A673 (cell line): ENCODE measurements around the gene TGFBR3L. TPM values are rescaled to one million over a fixed set of nuclear protein-coding genes. Genes with fewer than 3 reads are reported as not detected.
A peak's percentile ranks its signal among the peaks of the same experiment; 100 is the strongest.

Experiments used
- BruUV-seq: library from RNA; stranded (reverse); fragments of 400-500 nt; replicated peaks from 2 replicates; lab custom pipeline; 2021; lab: Mats Ljungman, UMichigan
- CTCF ChIA-PET: fragments of 300-600 bp; sonication (Branson Sonifier 250); formaldehyde crosslinking; loops from one replicate; lab custom pipeline; 2022; ENCODE audit warnings: antibody characterized with exemption; lab: Charles Lee
- POLR2A ChIA-PET: fragments of 300-600 bp; sonication (Branson Sonifier 250); formaldehyde crosslinking; loops from one replicate; lab custom pipeline; 2022; ENCODE audit warnings: antibody characterized with exemption; ENCODE audit not compliant: low non-redundant PET; lab: Charles Lee
- DNase-seq: peaks from one replicate; pipeline ENCODE4 v3.0.0-alpha.2; 2015; ENCODE audit warnings: low spot score
- H3K27ac ChIP-seq: fragments of 200-600 bp; sonication (generic); 2 replicates; pipeline ENCODE4 v1.5.1; 2016; ENCODE audit warnings: mixed run types, low read depth, mild to moderate bottlenecking, mixed read lengths, antibody characterized with exemption, low read length; ENCODE audit not compliant: poor library complexity, severe bottlenecking
- H3K27me3 ChIP-seq: fragments of 200-600 bp; sonication (generic); replicated peaks from 2 replicates; pipeline ENCODE4 v1.6.1; 2017; ENCODE audit warnings: mixed run types, low read depth, mild to moderate bottlenecking, mixed read lengths, antibody characterized with exemption, low read length; ENCODE audit not compliant: insufficient read depth, poor library complexity
- H3K36me3 ChIP-seq: fragments of 200-600 bp; sonication (generic); 2 replicates; pipeline ENCODE4 v1.6.1; 2016; ENCODE audit warnings: mixed run types, mild to moderate bottlenecking, mixed read lengths, antibody characterized with exemption, low read length; ENCODE audit not compliant: insufficient read depth, poor library complexity, severe bottlenecking
- H3K4me1 ChIP-seq: fragments of 200-600 bp; sonication (generic); 2 replicates; pipeline ENCODE4 v1.6.1; 2017; ENCODE audit warnings: mixed run types, mild to moderate bottlenecking, mixed read lengths, antibody characterized with exemption, low read length; ENCODE audit not compliant: insufficient read depth, poor library complexity, severe bottlenecking
- H3K4me3 ChIP-seq: fragments of 200-600 bp; sonication (generic); 2 replicates; pipeline ENCODE4 v1.5.1; 2016; ENCODE audit warnings: low read depth, mixed run types, mild to moderate bottlenecking, mixed read lengths, low read length; ENCODE audit not compliant: poor library complexity, severe bottlenecking
- H3K9me3 ChIP-seq: fragments of 200-600 bp; sonication (generic); 2 replicates; pipeline ENCODE4 v1.6.1; 2016; ENCODE audit warnings: mixed run types, low read depth, mild to moderate bottlenecking, mixed read lengths, antibody characterized with exemption, low read length; ENCODE audit not compliant: poor library complexity, severe bottlenecking
- EZH2 ChIP-seq: fragments of 200-600 bp; sonication (generic); IDR thresholded peaks from 2 replicates; pipeline ENCODE4 v1.6.1; 2017; ENCODE audit warnings: borderline replicate concordance, low read depth, mild to moderate bottlenecking, mixed read lengths, antibody characterized with exemption, low read length; ENCODE audit not compliant: poor library complexity, severe bottlenecking
- intact Hi-C: fragments of 100-400 bp; cut with micrococcal nuclease; formaldehyde crosslinking; loops from one replicate; pipeline ENCODE4 v1.10.0; 2022; ENCODE audit not compliant: unreplicated experiment
- total RNA-seq: library from RNA; stranded (reverse); gene quantifications from 2 replicates; pipeline ENCODE4 v1.2.3, GENCODE V29; 2021
- TF ChIP-seq, protein P1 (sequence below): fragments of 300-800, 200-600 bp; sonication (generic); conservative IDR thresholded peaks from 2 replicates; pipeline ENCODE4 v1.5.1; 2017; ENCODE audit warnings: low read depth, mild to moderate bottlenecking, antibody characterized with exemption, low read length, moderate library complexity, mixed read lengths

The TGFBR3L gene
- total RNA-seq, 1 experiment from 2014 or later, result 1.6 TPM

DNA sequence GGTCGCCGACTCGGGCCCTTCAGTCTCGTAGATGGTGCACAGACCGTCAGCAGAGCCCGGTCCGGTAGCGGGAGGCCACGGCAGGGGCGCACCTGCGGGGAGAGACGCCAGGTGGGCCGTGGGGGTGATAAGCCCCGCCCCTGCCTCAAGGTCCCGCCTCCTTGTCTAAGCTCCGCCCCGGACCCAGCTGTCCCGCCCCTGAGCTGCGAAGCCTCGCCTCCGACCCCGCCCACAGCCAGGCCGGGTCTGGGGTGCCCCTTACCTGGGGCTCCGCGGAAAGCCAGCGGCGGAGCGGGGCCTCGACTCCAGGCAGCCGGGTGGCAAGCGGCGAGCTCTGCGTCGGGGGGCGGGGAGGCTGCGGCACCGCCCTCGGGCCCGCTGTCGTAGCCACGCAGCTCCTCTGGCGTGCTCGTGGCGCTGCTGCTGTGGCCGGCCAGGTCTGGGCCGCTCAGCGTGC, 45.1 kb upstream of the TGFBR3L start:
- intact Hi-C loops, result no loop called here
- Histone ChIP-seq H3K27me3 (no peaks in the 10 kb centered on the region), H3K27ac (peak overlapping the region; percentile 78), H3K36me3 (no peaks in the 10 kb centered on the region), H3K4me3 (peak overlapping the region; percentile 53), H3K9me3 (no peaks in the 10 kb centered on the region), H3K4me1 (peaks cover 42% of the 10 kb centered on the region)
- no TSS peak for BruUV-seq
- ChIA-PET CTCF (interaction anchor here (0.5 to 1.8 kb wide), 6 partner anchors 14 to 183 kb away, joined by 3 to 11 read pairs (median 7); partner anchors contain the start of genes MAP2K7 and SNAPC2), POLR2A (interaction anchor here (0.6 kb wide), 1 partner anchor 521 kb away, joined by 3 read pairs; no protein-coding TSS in a partner anchor)
- TF ChIP-seq, protein P1, sequence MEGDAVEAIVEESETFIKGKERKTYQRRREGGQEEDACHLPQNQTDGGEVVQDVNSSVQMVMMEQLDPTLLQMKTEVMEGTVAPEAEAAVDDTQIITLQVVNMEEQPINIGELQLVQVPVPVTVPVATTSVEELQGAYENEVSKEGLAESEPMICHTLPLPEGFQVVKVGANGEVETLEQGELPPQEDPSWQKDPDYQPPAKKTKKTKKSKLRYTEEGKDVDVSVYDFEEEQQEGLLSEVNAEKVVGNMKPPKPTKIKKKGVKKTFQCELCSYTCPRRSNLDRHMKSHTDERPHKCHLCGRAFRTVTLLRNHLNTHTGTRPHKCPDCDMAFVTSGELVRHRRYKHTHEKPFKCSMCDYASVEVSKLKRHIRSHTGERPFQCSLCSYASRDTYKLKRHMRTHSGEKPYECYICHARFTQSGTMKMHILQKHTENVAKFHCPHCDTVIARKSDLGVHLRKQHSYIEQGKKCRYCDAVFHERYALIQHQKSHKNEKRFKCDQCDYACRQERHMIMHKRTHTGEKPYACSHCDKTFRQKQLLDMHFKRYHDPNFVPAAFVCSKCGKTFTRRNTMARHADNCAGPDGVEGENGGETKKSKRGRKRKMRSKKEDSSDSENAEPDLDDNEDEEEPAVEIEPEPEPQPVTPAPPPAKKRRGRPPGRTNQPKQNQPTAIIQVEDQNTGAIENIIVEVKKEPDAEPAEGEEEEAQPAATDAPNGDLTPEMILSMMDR, result no peak; the same call in 1 of the 2 replicates
- no peak for TF ChIP-seq EZH2
- DNase-seq, result peak; percentile 73

DNA sequence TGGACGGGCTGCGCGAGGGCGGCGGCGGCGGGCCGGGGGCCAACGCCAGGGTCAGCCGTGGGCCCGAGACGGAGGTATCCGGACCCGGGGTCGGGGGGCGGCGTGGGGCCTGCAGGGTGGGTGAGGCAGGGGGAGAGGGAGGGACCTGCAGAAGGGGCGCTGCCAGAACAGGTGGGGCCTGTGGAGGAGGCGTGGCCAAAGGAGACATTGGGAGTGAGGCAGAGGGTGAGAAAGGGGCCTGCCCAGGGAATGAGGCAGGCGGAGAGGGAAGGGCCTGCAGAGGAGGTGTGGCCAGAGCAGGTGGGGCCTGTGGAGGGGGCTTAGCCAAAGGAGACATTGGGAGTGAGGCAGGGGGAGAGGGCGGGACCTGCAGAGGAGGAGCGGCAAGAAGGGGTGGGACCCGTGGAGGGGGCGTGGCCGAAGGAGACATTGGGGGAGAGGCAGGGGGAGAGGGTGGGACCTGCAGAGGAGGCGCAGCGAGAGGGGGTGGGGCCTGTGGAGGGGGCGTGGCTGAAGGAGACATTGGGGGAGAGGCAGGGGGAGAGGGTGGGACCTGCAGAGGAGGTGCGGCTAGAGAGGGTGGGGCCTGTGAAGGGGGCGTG, 44.6 kb upstream of the TGFBR3L start:
- Histone ChIP-seq H3K27ac (peak overlapping the region; percentile 78), H3K27me3 (no peaks in the 10 kb centered on the region), H3K4me1 (peaks cover 42% of the 10 kb centered on the region), H3K9me3 (no peaks in the 10 kb centered on the region), H3K4me3 (peak overlapping the region; percentile 53), H3K36me3 (no peaks in the 10 kb centered on the region)
- POLR2A ChIA-PET, result interaction anchor here (0.6 kb wide), 1 partner anchor 521 kb away, joined by 3 read pairs; no protein-coding TSS in a partner anchor
- no peak for TF ChIP-seq EZH2
- TF ChIP-seq, protein P1, result no peak
- CTCF ChIA-PET, result interaction anchor here (0.6 to 1.8 kb wide), 5 partner anchors 28 to 184 kb away, joined by 3 to 11 read pairs (median 8); partner anchors contain the start of genes MAP2K7 and SNAPC2
- intact Hi-C loops, result loop anchor here (2.0 to 5.0 kb wide), 2 partner anchors 33 to 52 kb away; partner anchors contain the start of genes MAP2K7 and SNAPC2
- peak; percentile 93 for DNase-seq
- no TSS peak for BruUV-seq

DNA sequence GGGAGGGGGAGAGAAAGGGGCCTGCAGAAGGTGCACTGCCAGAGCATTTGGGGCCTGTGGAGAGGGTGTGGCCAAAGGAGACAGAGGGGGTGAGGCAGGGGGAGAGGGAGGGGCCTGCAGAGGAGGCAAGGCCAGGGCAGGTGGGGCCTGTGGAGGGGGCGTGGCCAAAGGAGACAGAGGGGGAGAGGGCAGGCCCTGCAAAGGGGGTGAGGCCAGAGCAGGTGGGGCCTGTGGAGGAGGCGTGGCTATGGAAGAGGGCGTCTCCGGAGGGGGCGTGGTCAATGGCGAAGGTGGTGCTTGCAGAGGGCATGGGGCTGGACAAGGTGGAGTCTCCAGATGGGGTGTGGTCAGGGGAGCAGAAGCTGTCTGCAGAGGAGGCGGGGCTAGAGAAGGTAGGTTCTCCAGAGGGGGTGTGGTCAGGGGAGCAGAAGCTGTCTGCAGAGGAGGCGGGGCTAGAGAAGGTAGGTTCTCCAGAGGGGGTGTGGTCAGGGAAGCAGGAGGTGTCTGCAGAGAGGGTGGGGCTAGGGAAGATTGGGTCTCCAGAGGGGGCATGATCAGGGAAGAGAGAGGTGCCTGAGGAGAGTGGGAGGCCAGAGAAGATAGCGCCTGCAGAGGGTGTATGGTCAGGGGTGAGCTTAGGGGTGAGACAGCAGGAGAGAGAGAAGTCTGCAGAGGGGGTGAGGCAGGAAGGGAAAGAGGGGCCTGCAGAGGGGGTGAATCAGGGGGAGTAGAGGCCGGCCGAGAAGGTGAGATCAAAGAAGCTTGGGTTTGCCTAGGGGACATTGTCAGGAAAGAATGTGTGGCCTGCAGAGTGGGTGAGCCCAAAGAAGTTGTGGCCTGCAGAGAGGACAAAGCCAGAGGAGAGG, 43.8 kb upstream of the TGFBR3L start:
- ChIA-PET CTCF (no interaction called here), POLR2A (no interaction called here)
- Histone ChIP-seq H3K9me3 (no peaks in the 10 kb centered on the region), H3K36me3 (no peaks in the 10 kb centered on the region), H3K4me1 (peaks cover 42% of the 10 kb centered on the region), H3K27ac (peak overlapping the region; percentile 81), H3K27me3 (no peaks in the 10 kb centered on the region), H3K4me3 (peak overlapping the region; percentile 42)
- no TSS peak for BruUV-seq
- peak; percentile 89 for DNase-seq
- intact Hi-C loops, result loop anchor here (2.0 to 5.0 kb wide), 2 partner anchors 32 to 51 kb away; partner anchors contain the start of genes MAP2K7 and SNAPC2
- TF ChIP-seq, protein P1, result no peak
- TF ChIP-seq EZH2, result no peak
